Transverse colon (tissue), 4 donors: Measurements from ENCODE around the gene ZFPM1. TPM values are rescaled to one million over a fixed set of nuclear protein-coding genes. Genes with fewer than 3 reads are reported as not detected.

ENCODE experiments used
- DNase-seq: peaks from one replicate; pipeline ENCODE4 v3.0.0-alpha.2; 2019
- H3K27ac ChIP-seq, 4 donors: fragments of 200-600 bp; sonication (generic); 2 replicates each; pipeline ENCODE4 v1.5.1; 2016 to 2018; ENCODE audit warnings: inconsistent platforms in 4 of 4
- H3K27me3 ChIP-seq: fragments of 200-600 bp; sonication (generic); 2 replicates; pipeline ENCODE4 v1.5.1; 2017; ENCODE audit warnings: inconsistent platforms
- H3K36me3 ChIP-seq, 4 donors: fragments of 200-600 bp; sonication (generic); 2 replicates each; pipeline ENCODE4 v1.5.1; 2017 to 2019; ENCODE audit warnings: inconsistent platforms in 4 of 4
- H3K4me1 ChIP-seq, 4 donors: fragments of 200-600 bp; sonication (generic); 2 replicates each; pipeline ENCODE4 v1.5.1; 2017 to 2020; ENCODE audit warnings: inconsistent platforms in 4 of 4
- H3K4me3 ChIP-seq, 4 donors: fragments of 200-600 bp; sonication (generic); 1 replicate in 1 of 4; 2 replicates in 3 of 4; pipeline versions ENCODE4 v1.5.1 to v1.6.1; 2017 to 2019; ENCODE audit warnings: inconsistent platforms in 4 of 4
- H3K9me3 ChIP-seq, 2 donors: fragments of 200-600 bp; sonication (generic); 2 replicates each; pipeline ENCODE4 v1.5.1; 2017 to 2019; ENCODE audit warnings: inconsistent platforms in 2 of 2
- CTCF ChIP-seq, 5 experiments: fragments of 200-600 bp in 3 of 5; fragments of 450-650 bp in 2 of 5; sonication (generic) in 3 of 5; IDR thresholded peaks; 1 replicate in 2 of 5; 2 replicates in 3 of 5; pipeline ENCODE4 v1.5.1; 2016 to 2017; ENCODE audit warnings: antibody characterized with exemption in 5 of 5, inconsistent platforms in 3 of 5, mild to moderate bottlenecking in 2 of 5, moderate library complexity in 1 of 5
- EP300 ChIP-seq: sonication (generic); formaldehyde crosslinking; IDR thresholded peaks from one replicate; pipeline ENCODE4 v1.6.1; 2017; ENCODE audit warnings: antibody characterized with exemption, low read depth
- POLR2A ChIP-seq: fragments of 450-650 bp; IDR thresholded peaks from one replicate; pipeline ENCODE4 v1.6.1; 2016; ENCODE audit warnings: antibody characterized with exemption, mild to moderate bottlenecking, moderate library complexity
- POLR2AphosphoS5 ChIP-seq, 3 donors: sonication (generic); formaldehyde crosslinking; IDR thresholded peaks; one replicate each; pipeline ENCODE4 v1.6.1; 2016; ENCODE audit warnings: antibody characterized with exemption in 3 of 3
- WGBS, 2 donors: methylation state at CpG; one replicate each; pipeline ENCODE4 v1.1.5; 2018; ENCODE audit warnings: low coverage in 1 of 2; 5-methylcytosine and 5-hydroxymethylcytosine counted together
- in situ Hi-C, 4 donors: fragments of 200-750 bp; cut with MboI; loops; one replicate each; pipeline versions ENCODE4 v1.15.0 to v1.15.1; 2017; ENCODE audit warnings: low sequenced_read_pairs in 3 of 4, low pct_ligation_motif_present in 1 of 4, low pct_unique_long_range_greater_than_20kb in 1 of 4
- intact Hi-C: fragments of 100-400 bp; cut with DNase I; formaldehyde crosslinking; loops from one replicate; pipeline ENCODE4 v1.15.1; 2023; ENCODE audit warnings: low total_unique reads
- total RNA-seq, 4 donors: library from RNA; depleted of rRNA; stranded (reverse); fragments of >200 nt; gene quantifications; one replicate each; pipeline ENCODE4 v1.1.0, GENCODE V29; 2016

ZFPM1 gene
- total RNA-seq, 4 donors from 2014 or later, result 1.2 to 4.6 (median 3.1) TPM

GRCh38 chr16:88422733-88423447 lies 30.2 kb upstream of the ZFPM1 start:
- H3K4me1 ChIP-seq, result peaks cover 0 to 6% (median 0%) of the 10 kb centered on the region in 4 donors
- no peak overlapping the region for H3K4me3 ChIP-seq
- peaks cover 3% of the 10 kb centered on the region for H3K27me3 ChIP-seq
- in situ Hi-C loops (loop anchor here in 1 of 4 donors (25.0 kb wide), 1 partner anchor 136 kb away; no protein-coding TSS in a partner anchor), intact Hi-C loops (no loop called here)
- no peak overlapping the region for H3K27ac ChIP-seq
- H3K9me3 ChIP-seq, result no peaks in the 10 kb centered on the region
- no peaks in the 10 kb centered on the region for H3K36me3 ChIP-seq
- 43 to 50% methylated on average over 3 of the region's 3 CpGs for WGBS, 2 donors
- no peak for TF ChIP-seq CTCF (IDR thresholded peaks at IDR 0.05)
- no peak for TF ChIP-seq POLR2A
- TF ChIP-seq EP300, result no peak
- TF ChIP-seq POLR2AphosphoS5 (IDR thresholded peaks at IDR 0.05), result no peak
- no peak for DNase-seq

- Histone ChIP-seq H3K9me3 (no peaks in the 10 kb centered on the region), H3K4me1 (peaks cover 0 to 6% (median 0%) of the 10 kb centered on the region in 4 donors), H3K4me3 (no peak overlapping the region), H3K36me3 (no peaks in the 10 kb centered on the region), H3K27ac (no peak overlapping the region), H3K27me3 (peaks cover 2% of the 10 kb centered on the region)
- no peak for DNase-seq
- no peak for TF ChIP-seq CTCF (IDR thresholded peaks at IDR 0.05)
- TF ChIP-seq POLR2A, result no peak
- no peak for TF ChIP-seq POLR2AphosphoS5 (IDR thresholded peaks at IDR 0.05)
- TF ChIP-seq EP300, result no peak
- intact Hi-C loops (no loop called here), in situ Hi-C loops (loop anchor here in 1 of 4 donors (25.0 kb wide), 1 partner anchor 136 kb away; no protein-coding TSS in a partner anchor)
- WGBS, 2 donors, result 39 to 60% methylated on average over 2 to 6 of the region's 6 CpGs
Measured at GRCh38 chr16:88423448-88423850, 29.6 kb upstream of the ZFPM1 start.

GRCh38 chr16:88424587-88425235 lies 28.4 kb upstream of the ZFPM1 start:
- no peak overlapping the region for H3K4me3 ChIP-seq
- no peaks in the 10 kb centered on the region for H3K36me3 ChIP-seq
- H3K27ac ChIP-seq, result no peak overlapping the region
- H3K4me1 ChIP-seq, result peaks cover 0 to 6% (median under 1%) of the 10 kb centered on the region in 4 donors
- TF ChIP-seq POLR2AphosphoS5 (IDR thresholded peaks at IDR 0.05) (no peak), CTCF (IDR thresholded peaks at IDR 0.05) (no peak), EP300 (no peak), POLR2A (no peak)
- DNase-seq, result no peak
- 49 to 80% methylated on average over 1 to 24 of the region's 24 CpGs for WGBS, 2 donors
- H3K27me3 ChIP-seq, result peaks cover 14% of the 10 kb centered on the region
- intact Hi-C loops (no loop called here), in situ Hi-C loops (loop anchor here in 2 of 4 donors (25.0 kb wide), 2 partner anchors 137 to 138 kb away; partner anchors contain the start of gene ZC3H18 (in 1 of the 2))
- H3K9me3 ChIP-seq, result no peaks in the 10 kb centered on the region

- H3K4me3 ChIP-seq, result no peak overlapping the region
Measured at GRCh38 chr16:88426018-88426417, 27.1 kb upstream of the ZFPM1 start.

More at GRCh38 chr16:88426018-88426417, 27.1 kb upstream of the ZFPM1 start:
- WGBS, 2 donors, result 76% methylated on average over 5 of the region's 13 CpGs; no CpG with 5 or more reads in 1 of the 2 donors
- Histone ChIP-seq H3K36me3 (no peaks in the 10 kb centered on the region), H3K27me3 (peaks cover 27% of the 10 kb centered on the region), H3K27ac (no peak overlapping the region), H3K9me3 (no peaks in the 10 kb centered on the region), H3K4me1 (peaks cover 0 to 19% (median 6%) of the 10 kb centered on the region in 4 donors)
- TF ChIP-seq EP300 (no peak), POLR2A (no peak), CTCF (IDR thresholded peaks at IDR 0.05) (no peak), POLR2AphosphoS5 (IDR thresholded peaks at IDR 0.05) (no peak)
- no peak for DNase-seq
- in situ Hi-C loops (loop anchor here in 1 of 4 donors (25.0 kb wide), 1 partner anchor 136 kb away; the partner anchor contains the start of gene ZC3H18), intact Hi-C loops (no loop called here)
